K562 (cell line): ENCODE measurements around the gene MON1A. TPM values are rescaled to one million over a fixed set of nuclear protein-coding genes. Genes with fewer than 3 reads are reported as not detected.
A peak's percentile ranks its signal among the peaks of the same experiment; 100 is the strongest.

ENCODE experiments used
- BCL6 ChIP-seq: fragments of 250-450 bp; sonication (Bioruptor Pico); IDR thresholded peaks from 2 replicates; pipeline ENCODE4 v1.4.0; 2020
- BRD4 ChIP-seq: fragments of 200-600 bp; sonication (generic); IDR thresholded peaks from 2 replicates; pipeline ENCODE4 v1.6.1; 2017; ENCODE audit warnings: inconsistent platforms
- BRF1 ChIP-seq: IDR thresholded peaks from 3 replicates; pipeline ENCODE4 v1.6.1; 2011; ENCODE audit warnings: borderline replicate concordance, mild to moderate bottlenecking; ENCODE audit not compliant: insufficient read length; ENCODE audit errors: extremely low read depth
- CBFB ChIP-seq: sonication (generic); formaldehyde crosslinking; IDR thresholded peaks from 2 replicates; pipeline ENCODE4 v1.4.0; 2020; ENCODE audit warnings: mild to moderate bottlenecking, missing genetic modification reagents
- CREM ChIP-seq: IDR thresholded peaks from 2 replicates; pipeline ENCODE4 v1.6.1; 2014; ENCODE audit warnings: antibody characterized with exemption, low read depth
- ERF ChIP-seq: fragments of 450-650 bp; formaldehyde crosslinking; IDR thresholded peaks from 2 replicates; pipeline ENCODE4 v1.4.0; 2020; ENCODE audit warnings: mild to moderate bottlenecking, mixed read lengths
- HNRNPH1 ChIP-seq: fragments of 200-400 bp; formaldehyde crosslinking; optimal IDR thresholded peaks from 2 replicates; pipeline ENCODE3; 2017; ENCODE audit warnings: low read depth, mild to moderate bottlenecking, low read length, moderate library complexity
- L3MBTL2 ChIP-seq: fragments of 450-650 bp; IDR thresholded peaks from 2 replicates; pipeline ENCODE4 v1.6.1; 2016; ENCODE audit warnings: mild to moderate bottlenecking, moderate library complexity
- MED1 ChIP-seq: sonication (generic); formaldehyde crosslinking; IDR thresholded peaks from 2 replicates; pipeline ENCODE4 v1.8.1; 2023; ENCODE audit warnings: missing genetic modification reagents, borderline replicate concordance
- MEF2D ChIP-seq: conservative IDR thresholded peaks from 2 replicates; pipeline ENCODE4 v1.6.1; 2016; ENCODE audit warnings: low read depth, missing genetic modification characterization, missing compliant biosample characterization
- POLR2B ChIP-seq: fragments of 450-650 bp; IDR thresholded peaks from 2 replicates; pipeline ENCODE4 v1.6.1; 2018; ENCODE audit warnings: low read depth; ENCODE audit not compliant: partially characterized antibody
- RBFOX2 ChIP-seq: fragments of 200-400 bp; formaldehyde crosslinking; IDR thresholded peaks from 2 replicates; pipeline ENCODE4 v1.6.1; 2017; ENCODE audit warnings: low read depth, mild to moderate bottlenecking, low read length, moderate library complexity
- ZNF165 ChIP-seq: fragments of 250-450 bp; sonication (Bioruptor Pico); IDR thresholded peaks from 2 replicates; pipeline ENCODE4 v1.4.0; 2020; ENCODE audit warnings: borderline replicate concordance
- ZNF311 ChIP-seq: fragments of 250-450 bp; sonication (Bioruptor Pico); IDR thresholded peaks from 2 replicates; pipeline ENCODE4 v1.4.0; 2020; ENCODE audit warnings: mild to moderate bottlenecking, moderate library complexity
- ZNF354B ChIP-seq: fragments of 250-450 bp; sonication (Bioruptor Pico); IDR thresholded peaks from 2 replicates; pipeline ENCODE4 v1.4.0; 2020
- ZNF384 ChIP-seq: IDR thresholded peaks from 2 replicates; pipeline ENCODE4 v1.6.1; 2012; ENCODE audit warnings: low read depth, low read length, improper control_type of control experiment
- ZNF41 ChIP-seq: fragments of 250-450 bp; sonication (Bioruptor Pico); conservative IDR thresholded peaks from 2 replicates; pipeline ENCODE4 v1.4.0; 2020; ENCODE audit warnings: mild to moderate bottlenecking
- polyA plus RNA-seq, 8 experiments: library from polyadenylated mRNA; depleted of rRNA in 4 of 8; stranded (reverse) in 5 of 8; unstranded in 3 of 8; fragments of >200 nt; fragmentation: Nextera tagmentation in 2 of 8; fragmentation: Illumina TruSeq in 1 of 8; extraction: Ambion mirVana in 2 of 8; extraction: Trizol in 1 of 8; gene quantifications; 2 replicates each; pipeline versions ENCODE4 v1.2.1 to v1.2.3, GENCODE V29; 2011 to 2014; ENCODE audit warnings: inconsistent platforms in 1 of 8, missing spikeins in 1 of 8
- total RNA-seq, 7 experiments: library from RNA; depleted of rRNA in 6 of 7; stranded (reverse); fragments of >200 nt in 6 of 7; fragmentation: Illumina TruSeq in 2 of 7; extraction: Trizol in 2 of 7; gene quantifications; 2 replicates each; pipeline versions ENCODE4 v1.2.1 to v1.2.3, GENCODE V29; 2011 to 2021; ENCODE audit warnings: low replicate concordance in 1 of 7
- TF ChIP-seq, protein P1 (sequence below): sonication (generic); formaldehyde crosslinking; IDR thresholded peaks from 2 replicates; pipeline ENCODE4 v1.8.1; 2023; ENCODE audit warnings: mild to moderate bottlenecking, missing genetic modification reagents
- TF ChIP-seq, protein P2 (sequence below): IDR thresholded peaks from 3 replicates; pipeline ENCODE4 v1.6.1; 2011; ENCODE audit warnings: borderline replicate concordance, mild to moderate bottlenecking, moderate library complexity; ENCODE audit not compliant: insufficient read length; ENCODE audit errors: extremely low read depth
- TF ChIP-seq, protein P3 (sequence below): sonication (generic); formaldehyde crosslinking; IDR thresholded peaks from 2 replicates; pipeline ENCODE4 v1.8.1; 2023; ENCODE audit warnings: missing genetic modification reagents, mild to moderate bottlenecking, borderline replicate concordance
- TF ChIP-seq, protein P4 (sequence below): fragments of 450-650 bp; IDR thresholded peaks from 2 replicates; pipeline ENCODE4 v1.6.1; 2017; ENCODE audit warnings: mild to moderate bottlenecking, moderate library complexity

The MON1A gene
- total and polyA plus RNA-seq, 9 of the 15 experiments (the other 6 are each of a cell fraction or from before 2014, with no cell fraction given), result 1.1 to 13.8 (median 6.8) TPM

DNA sequence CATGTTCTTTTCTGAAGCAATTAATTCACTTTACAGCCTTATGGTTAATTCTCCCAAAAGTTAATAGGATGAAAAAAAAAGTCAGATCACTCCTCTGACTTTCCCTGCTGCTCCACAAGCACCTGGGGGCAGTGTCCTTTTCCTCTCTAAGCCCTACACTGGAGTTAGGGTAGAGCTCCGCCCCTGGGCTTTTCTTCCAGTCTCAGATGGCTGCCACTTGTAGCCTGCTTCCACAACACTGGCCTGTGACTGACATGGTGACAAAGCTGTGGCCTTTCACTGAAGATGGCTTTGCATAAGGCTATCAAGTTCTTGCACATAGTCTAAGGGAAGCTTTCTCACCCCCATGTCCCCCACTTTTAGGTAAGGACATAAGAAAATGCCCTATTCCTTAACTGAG, 1.3 kb upstream of the MON1A start (continued):
- TF ChIP-seq RBFOX2 (0 out of 2 replicates have a peak, but pooled peaks have one; percentile 17), ERF (CRISPR knock-in tag) (no peak), MED1 (CRISPR knock-in tag) (no peak), ZNF41 (CRISPR knock-in tag) (no peak), L3MBTL2 (no peak), MEF2D (tag) (no peak), CREM (no peak), POLR2B (peak; percentile 28), CBFB (no peak), ZNF354B (CRISPR knock-in tag) (no peak), BRD4 (no peak), ZNF311 (CRISPR knock-in tag) (no peak), BCL6 (no peak), ZNF384 (peak; percentile 78), BRF1 (no peak), HNRNPH1 (no peak), ZNF165 (CRISPR knock-in tag) (no peak)
- TF ChIP-seq, protein P1, sequence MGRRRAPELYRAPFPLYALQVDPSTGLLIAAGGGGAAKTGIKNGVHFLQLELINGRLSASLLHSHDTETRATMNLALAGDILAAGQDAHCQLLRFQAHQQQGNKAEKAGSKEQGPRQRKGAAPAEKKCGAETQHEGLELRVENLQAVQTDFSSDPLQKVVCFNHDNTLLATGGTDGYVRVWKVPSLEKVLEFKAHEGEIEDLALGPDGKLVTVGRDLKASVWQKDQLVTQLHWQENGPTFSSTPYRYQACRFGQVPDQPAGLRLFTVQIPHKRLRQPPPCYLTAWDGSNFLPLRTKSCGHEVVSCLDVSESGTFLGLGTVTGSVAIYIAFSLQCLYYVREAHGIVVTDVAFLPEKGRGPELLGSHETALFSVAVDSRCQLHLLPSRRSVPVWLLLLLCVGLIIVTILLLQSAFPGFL (CRISPR knock-in tag), result no peak
- TF ChIP-seq, protein P2, sequence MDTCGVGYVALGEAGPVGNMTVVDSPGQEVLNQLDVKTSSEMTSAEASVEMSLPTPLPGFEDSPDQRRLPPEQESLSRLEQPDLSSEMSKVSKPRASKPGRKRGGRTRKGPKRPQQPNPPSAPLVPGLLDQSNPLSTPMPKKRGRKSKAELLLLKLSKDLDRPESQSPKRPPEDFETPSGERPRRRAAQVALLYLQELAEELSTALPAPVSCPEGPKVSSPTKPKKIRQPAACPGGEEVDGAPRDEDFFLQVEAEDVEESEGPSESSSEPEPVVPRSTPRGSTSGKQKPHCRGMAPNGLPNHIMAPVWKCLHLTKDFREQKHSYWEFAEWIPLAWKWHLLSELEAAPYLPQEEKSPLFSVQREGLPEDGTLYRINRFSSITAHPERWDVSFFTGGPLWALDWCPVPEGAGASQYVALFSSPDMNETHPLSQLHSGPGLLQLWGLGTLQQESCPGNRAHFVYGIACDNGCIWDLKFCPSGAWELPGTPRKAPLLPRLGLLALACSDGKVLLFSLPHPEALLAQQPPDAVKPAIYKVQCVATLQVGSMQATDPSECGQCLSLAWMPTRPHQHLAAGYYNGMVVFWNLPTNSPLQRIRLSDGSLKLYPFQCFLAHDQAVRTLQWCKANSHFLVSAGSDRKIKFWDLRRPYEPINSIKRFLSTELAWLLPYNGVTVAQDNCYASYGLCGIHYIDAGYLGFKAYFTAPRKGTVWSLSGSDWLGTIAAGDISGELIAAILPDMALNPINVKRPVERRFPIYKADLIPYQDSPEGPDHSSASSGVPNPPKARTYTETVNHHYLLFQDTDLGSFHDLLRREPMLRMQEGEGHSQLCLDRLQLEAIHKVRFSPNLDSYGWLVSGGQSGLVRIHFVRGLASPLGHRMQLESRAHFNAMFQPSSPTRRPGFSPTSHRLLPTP, result no peak
- TF ChIP-seq, protein P3, sequence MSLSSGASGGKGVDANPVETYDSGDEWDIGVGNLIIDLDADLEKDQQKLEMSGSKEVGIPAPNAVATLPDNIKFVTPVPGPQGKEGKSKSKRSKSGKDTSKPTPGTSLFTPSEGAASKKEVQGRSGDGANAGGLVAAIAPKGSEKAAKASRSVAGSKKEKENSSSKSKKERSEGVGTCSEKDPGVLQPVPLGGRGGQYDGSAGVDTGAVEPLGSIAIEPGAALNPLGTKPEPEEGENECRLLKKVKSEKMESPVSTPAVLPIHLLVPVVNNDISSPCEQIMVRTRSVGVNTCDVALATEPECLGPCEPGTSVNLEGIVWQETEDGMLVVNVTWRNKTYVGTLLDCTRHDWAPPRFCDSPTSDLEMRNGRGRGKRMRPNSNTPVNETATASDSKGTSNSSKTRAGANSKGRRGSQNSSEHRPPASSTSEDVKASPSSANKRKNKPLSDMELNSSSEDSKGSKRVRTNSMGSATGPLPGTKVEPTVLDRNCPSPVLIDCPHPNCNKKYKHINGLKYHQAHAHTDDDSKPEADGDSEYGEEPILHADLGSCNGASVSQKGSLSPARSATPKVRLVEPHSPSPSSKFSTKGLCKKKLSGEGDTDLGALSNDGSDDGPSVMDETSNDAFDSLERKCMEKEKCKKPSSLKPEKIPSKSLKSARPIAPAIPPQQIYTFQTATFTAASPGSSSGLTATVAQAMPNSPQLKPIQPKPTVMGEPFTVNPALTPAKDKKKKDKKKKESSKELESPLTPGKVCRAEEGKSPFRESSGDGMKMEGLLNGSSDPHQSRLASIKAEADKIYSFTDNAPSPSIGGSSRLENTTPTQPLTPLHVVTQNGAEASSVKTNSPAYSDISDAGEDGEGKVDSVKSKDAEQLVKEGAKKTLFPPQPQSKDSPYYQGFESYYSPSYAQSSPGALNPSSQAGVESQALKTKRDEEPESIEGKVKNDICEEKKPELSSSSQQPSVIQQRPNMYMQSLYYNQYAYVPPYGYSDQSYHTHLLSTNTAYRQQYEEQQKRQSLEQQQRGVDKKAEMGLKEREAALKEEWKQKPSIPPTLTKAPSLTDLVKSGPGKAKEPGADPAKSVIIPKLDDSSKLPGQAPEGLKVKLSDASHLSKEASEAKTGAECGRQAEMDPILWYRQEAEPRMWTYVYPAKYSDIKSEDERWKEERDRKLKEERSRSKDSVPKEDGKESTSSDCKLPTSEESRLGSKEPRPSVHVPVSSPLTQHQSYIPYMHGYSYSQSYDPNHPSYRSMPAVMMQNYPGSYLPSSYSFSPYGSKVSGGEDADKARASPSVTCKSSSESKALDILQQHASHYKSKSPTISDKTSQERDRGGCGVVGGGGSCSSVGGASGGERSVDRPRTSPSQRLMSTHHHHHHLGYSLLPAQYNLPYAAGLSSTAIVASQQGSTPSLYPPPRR (CRISPR knock-in tag), result no peak
- TF ChIP-seq, protein P4, sequence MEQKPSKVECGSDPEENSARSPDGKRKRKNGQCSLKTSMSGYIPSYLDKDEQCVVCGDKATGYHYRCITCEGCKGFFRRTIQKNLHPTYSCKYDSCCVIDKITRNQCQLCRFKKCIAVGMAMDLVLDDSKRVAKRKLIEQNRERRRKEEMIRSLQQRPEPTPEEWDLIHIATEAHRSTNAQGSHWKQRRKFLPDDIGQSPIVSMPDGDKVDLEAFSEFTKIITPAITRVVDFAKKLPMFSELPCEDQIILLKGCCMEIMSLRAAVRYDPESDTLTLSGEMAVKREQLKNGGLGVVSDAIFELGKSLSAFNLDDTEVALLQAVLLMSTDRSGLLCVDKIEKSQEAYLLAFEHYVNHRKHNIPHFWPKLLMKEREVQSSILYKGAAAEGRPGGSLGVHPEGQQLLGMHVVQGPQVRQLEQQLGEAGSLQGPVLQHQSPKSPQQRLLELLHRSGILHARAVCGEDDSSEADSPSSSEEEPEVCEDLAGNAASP, result no peak
